22Rv1 (cell line): ENCODE results near the gene NLGN3.

Experiments
- CTCF ChIP-seq: fragments of 450-650 bp; IDR thresholded peaks from 2 replicates; pipeline ENCODE4 v1.5.1; 2017; ENCODE audit warnings: mild to moderate bottlenecking
- ZFX ChIP-seq: fragments of 450-650 bp; IDR thresholded peaks from 2 replicates; pipeline ENCODE4 v1.6.1; 2017; ENCODE audit warnings: antibody characterized with exemption, borderline replicate concordance

DNA sequence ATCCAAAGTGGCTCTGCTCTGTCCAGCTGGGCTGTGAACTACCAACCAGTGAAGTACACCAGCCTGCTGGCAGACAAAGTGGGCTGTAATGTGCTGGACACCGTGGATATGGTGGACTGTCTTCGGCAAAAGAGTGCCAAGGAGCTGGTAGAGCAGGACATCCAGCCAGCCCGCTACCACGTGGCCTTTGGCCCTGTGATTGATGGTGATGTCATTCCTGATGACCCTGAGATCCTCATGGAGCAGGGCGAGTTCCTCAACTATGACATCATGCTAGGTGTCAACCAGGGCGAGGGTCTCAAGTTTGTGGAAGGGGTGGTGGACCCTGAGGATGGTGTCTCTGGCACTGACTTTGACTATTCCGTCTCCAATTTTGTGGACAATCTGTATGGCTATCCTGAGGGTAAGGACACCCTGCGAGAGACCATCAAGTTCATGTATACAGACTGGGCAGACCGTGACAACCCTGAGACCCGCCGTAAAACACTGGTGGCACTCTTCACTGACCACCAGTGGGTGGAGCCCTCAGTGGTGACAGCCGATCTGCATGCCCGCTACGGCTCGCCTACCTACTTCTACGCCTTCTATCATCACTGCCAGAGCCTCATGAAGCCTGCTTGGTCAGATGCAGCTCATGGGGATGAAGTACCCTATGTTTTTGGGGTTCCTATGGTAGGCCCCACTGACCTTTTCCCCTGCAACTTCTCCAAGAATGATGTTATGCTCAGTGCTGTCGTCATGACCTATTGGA lies 22.6 kb downstream of the NLGN3 start:
- no peak for TF ChIP-seq CTCF
- no peak for TF ChIP-seq ZFX
